SIG-M5 (cell line): ENCODE results near the gene MLEC.
"Not testable (repeated sequence)": the region's sequence is repeated elsewhere in the genome, so short reads cannot be mapped to it uniquely, and the experiment has no call there.

Source experiments
- DNase-seq: peaks from one replicate; lab custom pipeline; 2025; lab: John Stamatoyannopoulos, UW

MLEC gene

GRCh38 chr12:120721866-120722265 lies 34.9 kb downstream of the MLEC start:
- DNase-seq = no peak

GRCh38 chr12:120722784-120723183 lies 35.8 kb downstream of the MLEC start:
- no peak for DNase-seq

- DNase-seq = no peak
Measured at GRCh38 chr12:120724720-120725119, 37.8 kb downstream of the MLEC start.

GRCh38 chr12:120725151-120725658 lies 38.3 kb downstream of the MLEC start:
- no peak for DNase-seq

- no peak for DNase-seq
Measured at GRCh38 chr12:120725659-120726509, 38.9 kb downstream of the MLEC start, which contains the start of gene ACADS. ACADS (plus strand) TSS chr12:120725826; CDS start chr12:120725886, 60 bp downstream.

- no peak for DNase-seq
Measured at GRCh38 chr12:120726510-120726793, 39.5 kb downstream of the MLEC start.

GRCh38 chr12:120726961-120727360 lies 40.0 kb downstream of the MLEC start:
- no peak for DNase-seq

- not testable (repeated sequence) for DNase-seq
Measured at GRCh38 chr12:120732198-120732597, 45.2 kb downstream of the MLEC start.

GRCh38 chr12:120733574-120733973 lies 46.6 kb downstream of the MLEC start:
- DNase-seq = no peak

GRCh38 chr12:120734210-120734609 lies 47.3 kb downstream of the MLEC start:
- no peak for DNase-seq

GRCh38 chr12:120735181-120735580 lies 48.2 kb downstream of the MLEC start:
- no peak for DNase-seq

GRCh38 chr12:120736404-120737331 lies 49.7 kb downstream of the MLEC start:
- DNase-seq = no peak

- no peak for DNase-seq
Measured at GRCh38 chr12:120737557-120738251, 50.8 kb downstream of the MLEC start.

GRCh38 chr12:120738252-120739030 lies 51.5 kb downstream of the MLEC start:
- DNase-seq = no peak

GRCh38 chr12:120739031-120739762 lies 52.2 kb downstream of the MLEC start:
- no peak for DNase-seq

- DNase-seq = no peak
Measured at GRCh38 chr12:120739821-120740613, 53.1 kb downstream of the MLEC start.

GRCh38 chr12:120740871-120741270 lies 53.9 kb downstream of the MLEC start:
- no peak for DNase-seq

- DNase-seq = no peak
Measured at GRCh38 chr12:120741476-120742421, 54.8 kb downstream of the MLEC start.
